Mucosa of descending colon (tissue), 3 donors: ENCODE results near the gene CATSPER3. TPM values are rescaled to one million over a fixed set of nuclear protein-coding genes. Genes with fewer than 3 reads are reported as not detected.

Experiments
- ATAC-seq: fragments of 200-7000 bp; cut with Tn5 transposase; one replicate; pipeline ENCODE4 v1.9.1; 2020; ENCODE audit warnings: mild to moderate bottlenecking, moderate library complexity
- DNase-seq, 3 donors: peaks; one replicate each; pipeline ENCODE4 v3.0.0-alpha.2; 2020
- H3K36me3 ChIP-seq: fragments of 200-600 bp; one replicate; pipeline ENCODE4 v1.8.0; 2021; ENCODE audit warnings: low read depth, mild to moderate bottlenecking
- H3K4me1 ChIP-seq: fragments of 200-600 bp; one replicate; pipeline ENCODE4 v1.8.0; 2021; ENCODE audit warnings: low read depth, mild to moderate bottlenecking
- H3K4me3 ChIP-seq: fragments of 200-600 bp; one replicate; pipeline ENCODE4 v1.8.0; 2021; ENCODE audit warnings: mild to moderate bottlenecking
- H3K9me3 ChIP-seq: fragments of 200-600 bp; one replicate; pipeline ENCODE4 v1.8.0; 2021; ENCODE audit warnings: mild to moderate bottlenecking
- CTCF ChIP-seq: fragments of 200-600 bp; IDR thresholded peaks from one replicate; pipeline ENCODE4 v1.8.0; 2022; ENCODE audit warnings: antibody characterized with exemption, mild to moderate bottlenecking
- intact Hi-C, 2 donors: fragments of 100-400 bp; cut with DNase I in 1 of 2; cut with micrococcal nuclease in 1 of 2; formaldehyde crosslinking; loops; one replicate each; pipeline versions ENCODE4 v1.11.0 to v1.11.1; 2022; cut with DNase I, micrococcal nuclease
- microRNA-seq: library from miRNA; unstranded; fragments of <30 nt; microRNA quantifications from one replicate; pipeline ENCODE4, GENCODE V29; 2019
- total RNA-seq, 3 donors: library from RNA; stranded (reverse); fragmentation: NEBNext Ultra II Directional in 2 of 3; extraction: Animal tissue kit (Norgen Biotek cat#: 25700) in 2 of 3; gene quantifications; one replicate each; pipeline versions ENCODE4 v1.2.1 to v1.2.4, GENCODE V29; 2021 to 2023
- donor health status: DM: no; HTN: no; CAD: no; lungs with moderate emphysema.
- donor health status: DM: no; HTN: no; CAD: no.
- donor health status: DM: no; HTN: yes; CAD: no.

CATSPER3 gene
- total RNA-seq, 3 donors from 2014 or later, result 1.3 to 1.5 (median 1.3) TPM

- no peak overlapping the region for H3K4me3 ChIP-seq
- intact Hi-C loops, result no loop called here
- ATAC-seq (no peak), DNase-seq (no peak)
- no peaks in the 10 kb centered on the region for H3K9me3 ChIP-seq
- no peaks in the 10 kb centered on the region for H3K36me3 ChIP-seq
- no peaks in the 10 kb centered on the region for H3K4me1 ChIP-seq
- TF ChIP-seq CTCF, result no peak
Observed at GRCh38 chr5:135061001-135061400, 93.3 kb downstream of the CATSPER3 start.

Small RNA genes lying within 50 kb of the gene (microRNA-seq; reads per million reads assigned to microRNA genes)
- gene MIR4461, result not detected

Other genes with a start within 250 kb of the CATSPER3 start
- 10 to 100 TPM; 15.8 to 48.1 (median 22.4) TPM for gene CAMLG, start 229.4 kb upstream of the CATSPER3 start, total RNA-seq
- 10 to 100 TPM; 40.2 to 53.2 (median 45.9) TPM for gene DDX46, start 209.1 kb upstream of the CATSPER3 start, total RNA-seq
- 10 to 100 TPM; 23.7 to 48.6 (median 30.5) TPM for gene C5orf24, start 121.9 kb upstream of the CATSPER3 start, total RNA-seq
- 10 to 100 TPM; 20.7 to 45.4 (median 32.8) TPM for gene TXNDC15, start 93.5 kb upstream of the CATSPER3 start, total RNA-seq
- gene PCBD2, start 62.8 kb upstream of the CATSPER3 start, total RNA-seq, result 10 to 100 TPM; 14.0 to 21.1 (median 15.9) TPM
- gene PITX1, start 66.3 kb downstream of the CATSPER3 start, total RNA-seq, result 10 to 100 TPM in 1 of 3 donors, 1 to 10 TPM in 2; 5.0 to 10.7 (median 6.2) TPM